ENCODE measurements around the gene ASB2. TPM values are rescaled to one million over a fixed set of nuclear protein-coding genes. Genes with fewer than 3 reads are reported as not detected.

ASB2 gene
- total and polyA plus RNA-seq, 2 of the 13 experiments (the other 11 are each of a cell fraction or from before 2014, with no cell fraction given): 0.82 to 4.1 TPM

DNA sequence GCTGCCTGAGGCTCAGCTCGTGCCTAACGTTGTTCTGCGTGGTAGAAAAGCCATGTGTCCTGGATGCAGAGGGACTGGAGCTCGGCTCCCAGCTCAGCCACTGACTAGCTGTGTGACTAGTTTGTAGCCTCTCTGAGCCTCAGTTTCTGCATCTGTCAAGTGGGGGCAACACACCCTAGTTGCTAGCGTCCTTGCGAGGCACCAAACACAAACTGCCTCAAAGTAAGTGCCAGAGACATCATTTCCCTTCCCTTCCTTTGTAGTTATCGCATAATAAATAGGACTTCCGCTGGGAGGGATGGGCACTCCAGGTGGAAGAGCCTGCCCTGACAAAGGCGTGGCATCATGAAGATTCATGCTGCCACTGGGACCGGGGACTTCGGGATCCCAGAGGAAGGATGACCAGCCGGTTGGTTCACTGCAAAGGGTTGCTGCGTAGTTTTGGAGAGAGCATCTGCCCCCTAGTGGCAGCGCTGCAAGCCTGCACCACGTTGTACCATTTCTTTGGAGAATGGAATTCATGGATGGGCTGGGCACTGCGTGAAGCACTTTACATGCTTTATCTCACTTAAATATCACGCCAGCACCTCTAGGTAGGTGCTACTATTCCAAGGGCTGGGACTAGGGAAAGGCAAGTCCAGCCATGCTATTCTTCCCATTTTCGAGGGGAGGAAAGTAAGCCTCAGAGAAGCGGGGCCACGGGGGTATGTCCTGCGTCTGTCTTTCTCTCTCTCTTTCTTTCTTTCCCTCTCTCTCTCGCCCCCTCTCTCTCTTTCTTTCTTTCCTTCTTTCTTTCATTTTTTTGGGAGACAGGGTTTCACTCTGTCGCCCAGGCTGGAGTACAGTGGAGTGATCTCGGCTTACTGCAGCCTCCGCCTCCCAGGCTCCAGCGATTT lies 25.4 kb upstream of the ASB2 start (continued):
- no peak for TF ChIP-seq ZUFSP (CRISPR knock-in tag; IDR thresholded peaks at IDR 0.05; ENCODE audit: borderline replicate concordance)
- TF ChIP-seq HMGXB3 (CRISPR knock-in tag; IDR thresholded peaks at IDR 0.05; ENCODE audit: borderline replicate concordance): 0 out of 2 replicates have a peak, but pooled peaks have one; percentile 26
- no peak for TF ChIP-seq DR1 (CRISPR knock-in tag; IDR thresholded peaks at IDR 0.05)
- TF ChIP-seq ZEB1 (IDR thresholded peaks at IDR 0.05; ENCODE audit: insufficient replicate concordance, low read depth): no peak
- TF ChIP-seq MXD3 (CRISPR knock-in tag; IDR thresholded peaks at IDR 0.05): no peak
- TF ChIP-seq, protein P1, sequence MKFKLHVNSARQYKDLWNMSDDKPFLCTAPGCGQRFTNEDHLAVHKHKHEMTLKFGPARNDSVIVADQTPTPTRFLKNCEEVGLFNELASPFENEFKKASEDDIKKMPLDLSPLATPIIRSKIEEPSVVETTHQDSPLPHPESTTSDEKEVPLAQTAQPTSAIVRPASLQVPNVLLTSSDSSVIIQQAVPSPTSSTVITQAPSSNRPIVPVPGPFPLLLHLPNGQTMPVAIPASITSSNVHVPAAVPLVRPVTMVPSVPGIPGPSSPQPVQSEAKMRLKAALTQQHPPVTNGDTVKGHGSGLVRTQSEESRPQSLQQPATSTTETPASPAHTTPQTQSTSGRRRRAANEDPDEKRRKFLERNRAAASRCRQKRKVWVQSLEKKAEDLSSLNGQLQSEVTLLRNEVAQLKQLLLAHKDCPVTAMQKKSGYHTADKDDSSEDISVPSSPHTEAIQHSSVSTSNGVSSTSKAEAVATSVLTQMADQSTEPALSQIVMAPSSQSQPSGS (CRISPR knock-in tag; IDR thresholded peaks at IDR 0.05): peak; percentile 43; the same call in 1 of the 2 replicates
- TF ChIP-seq RORA (CRISPR knock-in tag; IDR thresholded peaks at IDR 0.05): no peak
- TF ChIP-seq FOXC1 (CRISPR knock-in tag; IDR thresholded peaks at IDR 0.05; ENCODE audit: borderline replicate concordance): no peak
- no peak for TF ChIP-seq NFE2L2 (IDR thresholded peaks at IDR 0.05; ENCODE audit: low read length)
- TF ChIP-seq ATRX (CRISPR knock-in tag; IDR thresholded peaks at IDR 0.05; ENCODE audit: borderline replicate concordance): no peak
- TF ChIP-seq, protein P2, sequence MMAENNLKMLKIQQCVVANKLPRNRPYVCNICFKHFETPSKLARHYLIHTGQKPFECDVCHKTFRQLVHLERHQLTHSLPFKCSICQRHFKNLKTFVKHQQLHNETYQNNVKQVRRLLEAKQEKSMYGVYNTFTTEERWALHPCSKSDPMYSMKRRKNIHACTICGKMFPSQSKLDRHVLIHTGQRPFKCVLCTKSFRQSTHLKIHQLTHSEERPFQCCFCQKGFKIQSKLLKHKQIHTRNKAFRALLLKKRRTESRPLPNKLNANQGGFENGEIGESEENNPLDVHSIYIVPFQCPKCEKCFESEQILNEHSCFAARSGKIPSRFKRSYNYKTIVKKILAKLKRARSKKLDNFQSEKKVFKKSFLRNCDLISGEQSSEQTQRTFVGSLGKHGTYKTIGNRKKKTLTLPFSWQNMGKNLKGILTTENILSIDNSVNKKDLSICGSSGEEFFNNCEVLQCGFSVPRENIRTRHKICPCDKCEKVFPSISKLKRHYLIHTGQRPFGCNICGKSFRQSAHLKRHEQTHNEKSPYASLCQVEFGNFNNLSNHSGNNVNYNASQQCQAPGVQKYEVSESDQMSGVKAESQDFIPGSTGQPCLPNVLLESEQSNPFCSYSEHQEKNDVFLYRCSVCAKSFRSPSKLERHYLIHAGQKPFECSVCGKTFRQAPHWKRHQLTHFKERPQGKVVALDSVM (CRISPR knock-in tag; IDR thresholded peaks at IDR 0.05): no peak
- no peak for TF ChIP-seq TIGD3 (CRISPR knock-in tag; IDR thresholded peaks at IDR 0.05; ENCODE audit: borderline replicate concordance)
- no peak for TF ChIP-seq LCORL (IDR thresholded peaks at IDR 0.05)
- TF ChIP-seq LCORL (CRISPR knock-in tag; IDR thresholded peaks at IDR 0.05): peak; percentile 54; the same call in 1 of the 2 replicates
- peak; percentile 32; the same call in 1 of the 2 replicates for TF ChIP-seq THAP11 (CRISPR knock-in tag; IDR thresholded peaks at IDR 0.05)
- no peak for TF ChIP-seq PCBP1 (IDR thresholded peaks at IDR 0.05; ENCODE audit: borderline replicate concordance, low read depth, low read length)
